Measurements from ENCODE around the gene TLR1.

The TLR1 gene

GRCh38 chr4:38762560-38762959 lies 42.0 kb downstream of the TLR1 start:
- TF ChIP-seq, protein P1, sequence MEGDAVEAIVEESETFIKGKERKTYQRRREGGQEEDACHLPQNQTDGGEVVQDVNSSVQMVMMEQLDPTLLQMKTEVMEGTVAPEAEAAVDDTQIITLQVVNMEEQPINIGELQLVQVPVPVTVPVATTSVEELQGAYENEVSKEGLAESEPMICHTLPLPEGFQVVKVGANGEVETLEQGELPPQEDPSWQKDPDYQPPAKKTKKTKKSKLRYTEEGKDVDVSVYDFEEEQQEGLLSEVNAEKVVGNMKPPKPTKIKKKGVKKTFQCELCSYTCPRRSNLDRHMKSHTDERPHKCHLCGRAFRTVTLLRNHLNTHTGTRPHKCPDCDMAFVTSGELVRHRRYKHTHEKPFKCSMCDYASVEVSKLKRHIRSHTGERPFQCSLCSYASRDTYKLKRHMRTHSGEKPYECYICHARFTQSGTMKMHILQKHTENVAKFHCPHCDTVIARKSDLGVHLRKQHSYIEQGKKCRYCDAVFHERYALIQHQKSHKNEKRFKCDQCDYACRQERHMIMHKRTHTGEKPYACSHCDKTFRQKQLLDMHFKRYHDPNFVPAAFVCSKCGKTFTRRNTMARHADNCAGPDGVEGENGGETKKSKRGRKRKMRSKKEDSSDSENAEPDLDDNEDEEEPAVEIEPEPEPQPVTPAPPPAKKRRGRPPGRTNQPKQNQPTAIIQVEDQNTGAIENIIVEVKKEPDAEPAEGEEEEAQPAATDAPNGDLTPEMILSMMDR (conservative IDR thresholded peaks at IDR 0.05; ENCODE audit: low read depth, low read length) = no peak
- H3K4me3 ChIP-seq (ENCODE audit: low read depth, low read length) = no peak overlapping the region
- DNase-seq (ENCODE audit: low read depth) = no peak

DNA sequence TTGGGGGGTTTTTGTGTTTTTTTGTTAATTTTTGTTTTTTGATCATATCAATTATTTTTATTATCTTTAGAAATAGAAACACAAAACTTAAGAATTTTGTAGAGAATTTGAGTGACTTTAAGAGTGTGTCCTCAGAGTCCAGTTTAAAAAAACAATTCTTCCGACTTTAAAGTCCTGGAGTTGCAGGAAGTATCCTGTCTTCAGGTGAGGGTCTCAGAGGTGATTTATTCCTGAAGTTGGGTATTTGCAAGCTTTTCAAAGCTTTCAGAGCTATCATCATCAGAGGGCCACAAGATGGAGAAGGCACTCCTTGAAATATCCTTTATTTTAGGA lies 44.8 kb downstream of the TLR1 start:
- no peak for DNase-seq (ENCODE audit: low read depth)
- no peak overlapping the region for H3K4me3 ChIP-seq (ENCODE audit: low read depth, low read length)
- TF ChIP-seq, protein P1 (conservative IDR thresholded peaks at IDR 0.05; ENCODE audit: low read depth, low read length) = no peak

DNA sequence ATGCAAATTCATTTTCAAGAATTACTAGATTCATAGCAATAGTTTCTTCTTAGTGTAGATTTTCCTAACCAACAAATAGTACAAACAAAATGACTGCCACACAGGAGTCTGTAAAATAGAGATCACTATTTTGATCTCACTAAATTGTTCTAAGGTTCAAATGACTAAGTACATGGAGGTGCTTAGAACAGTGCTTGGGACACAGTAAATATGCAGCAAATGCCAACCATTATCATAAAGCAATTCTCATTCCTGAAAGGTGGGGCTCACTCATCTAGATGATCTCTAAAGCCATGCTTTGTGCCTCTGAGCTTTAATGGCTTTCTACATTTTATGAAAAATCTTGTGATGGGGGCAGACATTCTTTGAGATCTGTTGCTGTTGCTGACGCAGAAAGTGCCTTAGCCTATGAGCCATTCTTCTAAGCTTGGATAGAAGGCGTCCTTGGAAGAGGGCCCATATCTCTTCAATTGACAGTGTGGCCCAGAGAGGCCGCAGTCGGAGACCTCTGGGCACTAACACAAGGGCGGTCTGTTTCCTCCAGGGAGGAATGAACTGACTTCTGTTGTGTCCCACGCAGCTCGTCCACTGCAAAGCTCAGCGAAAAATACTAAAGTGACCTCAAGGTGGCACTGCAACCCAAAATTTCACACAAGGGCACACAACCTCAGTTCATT lies 45.3 kb downstream of the TLR1 start:
- DNase-seq (ENCODE audit: low read depth) = peak; percentile 72
- H3K4me3 ChIP-seq (ENCODE audit: low read depth, low read length) = no peak overlapping the region
- TF ChIP-seq, protein P1 (conservative IDR thresholded peaks at IDR 0.05; ENCODE audit: low read depth, low read length) = peak; percentile 70

GRCh38 chr4:38757945-38758600 lies 46.5 kb downstream of the TLR1 start:
- TF ChIP-seq, protein P1 (conservative IDR thresholded peaks at IDR 0.05; ENCODE audit: low read depth, low read length) = peak; percentile 45
- no peak for DNase-seq (ENCODE audit: low read depth)
- no peak overlapping the region for H3K4me3 ChIP-seq (ENCODE audit: low read depth, low read length)

DNA sequence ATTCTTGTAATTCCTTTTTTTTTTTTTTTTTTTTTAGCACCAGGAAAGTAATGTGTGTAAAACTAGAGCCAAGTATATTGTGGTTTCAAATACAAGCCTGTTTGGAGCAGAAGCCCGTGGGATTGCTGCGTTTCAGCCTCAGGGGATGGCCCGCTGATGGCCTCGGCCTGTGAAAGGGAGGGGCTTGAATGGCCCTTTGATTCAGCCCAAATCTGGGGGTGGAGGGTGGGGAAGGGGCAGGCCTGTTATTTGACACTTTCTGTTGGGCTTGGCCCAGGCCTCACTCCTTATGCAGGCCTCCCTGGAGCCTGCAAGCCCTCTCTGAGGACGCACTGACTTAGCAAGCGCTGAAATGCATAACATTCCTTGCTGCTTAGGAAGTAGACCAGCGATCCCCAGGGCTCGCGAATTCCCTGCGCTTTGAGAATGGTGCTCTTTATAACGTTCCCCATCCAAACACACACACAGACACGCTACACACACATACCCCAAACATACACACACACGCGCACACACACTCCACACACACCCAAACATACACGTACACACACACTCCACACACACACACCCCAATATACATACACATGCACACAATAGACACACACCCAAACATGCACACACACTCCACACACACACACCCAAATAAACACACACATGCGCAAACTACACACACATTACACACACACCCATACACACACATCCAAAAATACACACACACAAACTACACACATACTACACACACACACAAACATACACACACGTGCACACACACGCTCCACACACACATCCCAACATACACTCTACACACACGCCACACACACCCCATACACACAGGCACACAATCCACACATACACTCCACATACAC lies 51.4 kb downstream of the TLR1 start:
- DNase-seq (ENCODE audit: low read depth) = peak; percentile 99
- H3K4me3 ChIP-seq (ENCODE audit: low read depth, low read length) = no peak overlapping the region
- TF ChIP-seq, protein P1 (conservative IDR thresholded peaks at IDR 0.05; ENCODE audit: low read depth, low read length) = no peak

GRCh38 chr4:38752372-38752940 lies 52.1 kb downstream of the TLR1 start:
- peak; percentile 76 for DNase-seq (ENCODE audit: low read depth)
- peak overlapping the region; percentile 9 for H3K4me3 ChIP-seq (ENCODE audit: low read depth, low read length)

More at GRCh38 chr4:38752372-38752940, 52.1 kb downstream of the TLR1 start:
- TF ChIP-seq, protein P1 (conservative IDR thresholded peaks at IDR 0.05; ENCODE audit: low read depth, low read length) = no peak
